Gastrocnemius medialis (tissue), 4 donors: ENCODE results near the gene TMEM131L.

Experiments used
- POLR2A ChIP-seq, 2 donors: fragments of 450-650 bp; IDR thresholded peaks; one replicate each; pipeline ENCODE4 v1.6.1; 2017; ENCODE audit warnings: antibody characterized with exemption in 2 of 2, mild to moderate bottlenecking in 2 of 2, moderate library complexity in 2 of 2
- TF ChIP-seq, protein P1 (sequence below), 5 experiments: fragments of 450-650 bp in 3 of 5; fragments of 200-600 bp in 2 of 5; sonication (generic) in 2 of 5; IDR thresholded peaks in 4 of 5; conservative IDR thresholded peaks in 1 of 5; 1 replicate in 4 of 5; 2 replicates in 1 of 5; pipeline ENCODE4 v1.5.1; 2016 to 2019; ENCODE audit warnings: antibody characterized with exemption in 5 of 5, mild to moderate bottlenecking in 3 of 5, moderate library complexity in 3 of 5

DNA sequence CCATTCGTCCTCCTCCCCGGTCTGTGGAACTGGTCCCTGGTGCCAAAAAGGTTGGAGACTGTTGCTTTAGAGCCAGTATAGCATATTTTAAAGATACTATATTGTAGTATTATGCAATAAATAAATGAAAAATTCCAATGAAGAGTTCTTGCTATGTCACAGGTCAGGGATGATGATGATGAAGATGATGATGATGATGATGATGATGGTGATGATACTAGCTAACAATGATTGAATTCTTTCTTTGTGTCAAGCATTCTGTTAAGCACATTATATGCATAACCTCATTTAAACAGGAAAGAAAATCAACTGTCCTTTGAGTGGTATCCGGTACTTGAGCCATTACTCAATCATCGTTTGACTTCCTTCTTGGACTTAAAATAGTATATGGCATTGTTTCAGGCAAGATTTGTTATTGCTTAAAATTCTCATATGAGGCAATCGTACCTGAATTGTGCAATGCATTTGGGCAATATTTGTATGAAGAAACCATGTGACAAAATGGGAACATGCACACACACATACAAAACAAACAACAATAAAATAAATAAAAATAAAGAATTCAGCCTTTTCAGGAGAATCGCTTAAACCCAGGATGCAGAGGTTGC, 195.2 kb downstream of the TMEM131L start:
- TF ChIP-seq, protein P1, sequence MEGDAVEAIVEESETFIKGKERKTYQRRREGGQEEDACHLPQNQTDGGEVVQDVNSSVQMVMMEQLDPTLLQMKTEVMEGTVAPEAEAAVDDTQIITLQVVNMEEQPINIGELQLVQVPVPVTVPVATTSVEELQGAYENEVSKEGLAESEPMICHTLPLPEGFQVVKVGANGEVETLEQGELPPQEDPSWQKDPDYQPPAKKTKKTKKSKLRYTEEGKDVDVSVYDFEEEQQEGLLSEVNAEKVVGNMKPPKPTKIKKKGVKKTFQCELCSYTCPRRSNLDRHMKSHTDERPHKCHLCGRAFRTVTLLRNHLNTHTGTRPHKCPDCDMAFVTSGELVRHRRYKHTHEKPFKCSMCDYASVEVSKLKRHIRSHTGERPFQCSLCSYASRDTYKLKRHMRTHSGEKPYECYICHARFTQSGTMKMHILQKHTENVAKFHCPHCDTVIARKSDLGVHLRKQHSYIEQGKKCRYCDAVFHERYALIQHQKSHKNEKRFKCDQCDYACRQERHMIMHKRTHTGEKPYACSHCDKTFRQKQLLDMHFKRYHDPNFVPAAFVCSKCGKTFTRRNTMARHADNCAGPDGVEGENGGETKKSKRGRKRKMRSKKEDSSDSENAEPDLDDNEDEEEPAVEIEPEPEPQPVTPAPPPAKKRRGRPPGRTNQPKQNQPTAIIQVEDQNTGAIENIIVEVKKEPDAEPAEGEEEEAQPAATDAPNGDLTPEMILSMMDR (IDR thresholded peaks at IDR 0.05 in 4 of 5, conservative IDR thresholded peaks at IDR 0.05 in 1 of 5): no peak
- no peak for TF ChIP-seq POLR2A (IDR thresholded peaks at IDR 0.05)
